Activated B cell treated with CpG ODN at 0.5 μM for 24 hours (primary cell): Measurements from ENCODE around the gene CHST5. TPM values are rescaled to one million over a fixed set of nuclear protein-coding genes. Genes with fewer than 3 reads are reported as not detected.
A peak's percentile ranks its signal among the peaks of the same experiment; 100 is the strongest.

ENCODE experiments used
- ATAC-seq: fragments of 200-7000 bp; cut with Tn5 transposase; one replicate; pipeline ENCODE4 v1.10.0; 2021; ENCODE audit warnings: low read depth, mild to moderate bottlenecking, moderate library complexity
- CTCF ChIA-PET: fragments of 350-600 bp; sonication (Branson Sonifier 250); formaldehyde crosslinking; loops from one replicate; lab custom pipeline; 2021; ENCODE audit warnings: antibody characterized with exemption; lab: Charles Lee
- POLR2A ChIA-PET: fragments of 350-600 bp; sonication (Branson Sonifier 250); formaldehyde crosslinking; loops from one replicate; lab custom pipeline; 2021; ENCODE audit warnings: antibody characterized with exemption; lab: Charles Lee
- DNase-seq: peaks from one replicate; pipeline ENCODE4 v3.0.0; 2022
- H3K27ac Mint-ChIP-seq: one replicate; pipeline ENCODE4 v1.8.0; 2020; ENCODE audit warnings: mixed read lengths
- H3K27me3 Mint-ChIP-seq: one replicate; pipeline ENCODE4 v1.8.0; 2021; ENCODE audit warnings: mixed read lengths
- H3K36me3 Mint-ChIP-seq: one replicate; pipeline ENCODE4 v1.8.0; 2021; ENCODE audit warnings: low read depth, mixed read lengths
- H3K4me1 Mint-ChIP-seq: one replicate; pipeline ENCODE4 v1.8.0; 2021; ENCODE audit warnings: mixed read lengths
- H3K4me3 Mint-ChIP-seq: one replicate; pipeline ENCODE4 v1.8.0; 2020; ENCODE audit warnings: mild to moderate bottlenecking, mixed read lengths
- H3K9me3 Mint-ChIP-seq: one replicate; pipeline ENCODE4 v1.8.0; 2020; ENCODE audit warnings: mixed read lengths
- CTCF ChIP-seq: fragments of 200-600 bp; IDR thresholded peaks from one replicate; pipeline ENCODE4 v1.8.0; 2022; ENCODE audit warnings: antibody characterized with exemption, mild to moderate bottlenecking
- intact Hi-C: fragments of 100-400 bp; cut with micrococcal nuclease; formaldehyde crosslinking; loops from one replicate; pipeline ENCODE4 v1.15.1; 2024
- total RNA-seq: library from RNA; stranded (reverse); gene quantifications from 2 replicates; pipeline ENCODE4 v1.2.3, GENCODE V29; 2022

The CHST5 gene
- total RNA-seq, 1 donor from 2014 or later, result 0.11 TPM

- ChIA-PET POLR2A (no interaction called here), CTCF (interaction anchor here (1.8 kb wide), 1 partner anchor 25 kb away, joined by 5 read pairs; no protein-coding TSS in a partner anchor)
- intact Hi-C loops, result no loop called here
- TF ChIP-seq CTCF, result no peak
- no peak overlapping the region for H3K27ac Mint-ChIP-seq
- ATAC-seq (no peak), DNase-seq (no peak)
- H3K36me3 Mint-ChIP-seq, result no peaks in the 10 kb centered on the region
- H3K4me3 Mint-ChIP-seq, result no peak overlapping the region
- H3K9me3 Mint-ChIP-seq, result no peaks in the 10 kb centered on the region
- peaks cover 29% of the 10 kb centered on the region for H3K27me3 Mint-ChIP-seq
- H3K4me1 Mint-ChIP-seq, result peaks cover 9% of the 10 kb centered on the region
These were observed 38.4 kb downstream of the CHST5 start for GRCh38 chr16:75497558-75497957.

DNA sequence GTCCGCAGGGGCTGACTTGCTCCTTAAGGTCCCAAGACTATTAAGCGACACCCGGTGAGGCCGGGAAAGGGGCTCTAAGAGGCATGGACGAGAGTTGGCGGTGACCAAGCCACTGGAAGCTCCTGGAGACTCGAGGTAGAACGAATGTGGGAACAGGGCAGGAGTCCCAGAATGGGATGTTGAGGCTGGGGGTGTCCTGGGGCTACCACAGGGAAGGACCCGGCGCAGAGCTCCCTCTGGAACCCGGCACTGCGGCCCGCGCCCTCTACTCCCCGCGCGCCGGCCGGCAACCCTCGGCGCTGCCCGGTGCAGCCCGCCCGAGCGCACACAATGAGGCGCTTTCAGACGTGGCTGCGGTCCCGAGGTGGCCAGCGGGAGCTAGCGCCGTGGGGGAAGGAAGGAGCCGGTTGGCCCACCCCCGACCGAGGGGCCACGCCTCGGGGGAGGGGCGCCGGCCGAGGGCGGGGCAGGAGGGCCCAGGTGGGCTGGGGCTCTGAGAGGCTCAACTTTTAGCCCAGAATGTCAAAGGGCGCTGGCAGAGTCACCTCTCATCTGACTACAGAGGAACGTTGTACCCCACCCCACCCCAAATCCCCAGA is 40.7 kb downstream of the CHST5 start, which contains the start of gene CHST6:
CHST6 (minus strand) TSS at position 366 of the 599 bp plus-strand sequence. CDS start 15,613 bp downstream, outside the sequence.
- POLR2A ChIA-PET, result interaction anchor here (0.8 to 1.5 kb wide), 3 partner anchors 61 to 152 kb away, joined by 3 to 4 read pairs (median 3); partner anchors contain the start of genes KARS1, TERF2IP and TMEM231

DNA sequence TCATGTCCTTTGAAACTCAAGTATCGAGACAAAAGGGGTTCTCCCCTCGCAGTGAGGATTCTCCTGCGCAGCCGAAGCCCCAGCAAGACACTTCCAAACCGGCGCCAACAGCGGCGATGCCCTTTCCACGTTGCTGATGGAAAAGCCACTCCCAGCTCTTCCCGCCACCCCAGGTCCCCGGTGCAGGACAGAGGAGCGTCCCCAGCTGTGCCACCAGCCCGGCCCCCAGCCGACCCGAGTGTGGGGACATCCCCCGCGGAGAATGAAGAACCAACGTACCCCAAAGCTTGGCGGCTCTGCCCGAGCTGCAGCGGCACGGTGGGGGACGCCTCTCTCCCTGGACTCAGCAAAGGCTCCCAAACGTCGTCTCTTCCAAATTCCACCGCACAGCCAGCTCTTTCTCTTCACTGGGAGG is 41.2 kb downstream of the CHST5 start:
- no peaks in the 10 kb centered on the region for H3K9me3 Mint-ChIP-seq
- H3K4me1 Mint-ChIP-seq, result peaks cover 11% of the 10 kb centered on the region
- ATAC-seq (no peak), DNase-seq (no peak)
- no peaks in the 10 kb centered on the region for H3K36me3 Mint-ChIP-seq
- peaks cover 24% of the 10 kb centered on the region for H3K27me3 Mint-ChIP-seq
- no peak overlapping the region for H3K27ac Mint-ChIP-seq
- peak overlapping the region; percentile 75 for H3K4me3 Mint-ChIP-seq
- POLR2A ChIA-PET, result interaction anchor here (0.8 to 1.5 kb wide), 3 partner anchors 62 to 152 kb away, joined by 3 to 4 read pairs (median 3); partner anchors contain the start of genes KARS1, TERF2IP and TMEM231
- TF ChIP-seq CTCF, result no peak
- intact Hi-C loops, result no loop called here
- CTCF ChIA-PET, result interaction anchor here (1.0 to 1.3 kb wide), 2 partner anchors 9 to 30 kb away, joined by 3 read pairs; partner anchors contain the start of gene TMEM170A

More for the DNA sequence above, 40.7 kb downstream of the CHST5 start, which contains the start of gene CHST6:
- DNase-seq (peak; percentile 36), ATAC-seq (peak; percentile 88)
- H3K27ac Mint-ChIP-seq, result no peak within 1 kb of the TSS
- intact Hi-C loops, result no loop called here
- H3K27me3 Mint-ChIP-seq, result peaks cover 28% of the 10 kb centered on the region
- no peak for TF ChIP-seq CTCF
- CTCF ChIA-PET, result interaction anchor here (1.0 to 1.3 kb wide), 2 partner anchors 9 to 30 kb away, joined by 3 read pairs; partner anchors contain the start of gene TMEM170A
- H3K36me3 Mint-ChIP-seq, result no peaks in the 10 kb centered on the region
- H3K4me3 Mint-ChIP-seq, result peak within 1 kb of the TSS; percentile 75
- H3K4me1 Mint-ChIP-seq, result peaks cover 10% of the 10 kb centered on the region
- H3K9me3 Mint-ChIP-seq, result no peaks in the 10 kb centered on the region

DNA sequence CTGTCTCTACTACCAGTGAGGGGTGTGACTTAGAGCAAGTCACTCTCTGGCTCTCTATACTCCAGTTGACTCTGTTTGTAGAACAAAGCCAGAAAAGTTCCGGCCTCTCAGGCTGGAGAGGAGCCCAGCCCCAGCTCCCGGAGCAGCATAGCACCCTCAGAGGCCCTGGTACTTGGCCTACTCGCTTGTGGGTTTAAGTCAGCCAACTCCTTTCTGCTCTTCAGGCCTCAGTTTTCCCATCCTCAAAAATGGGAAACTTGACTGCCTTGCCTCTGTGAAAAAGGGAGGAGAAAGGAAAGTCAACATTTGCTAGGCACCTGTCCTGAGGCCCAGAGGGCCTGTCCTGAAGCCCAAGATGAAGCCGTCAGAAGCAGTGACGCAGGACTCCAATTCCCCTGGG is 41.7 kb downstream of the CHST5 start:
- no peak for ATAC-seq
- H3K9me3 Mint-ChIP-seq, result no peaks in the 10 kb centered on the region
- ChIA-PET POLR2A (interaction anchor here (0.8 to 1.1 kb wide), 2 partner anchors 62 to 153 kb away, joined by 3 read pairs; partner anchors contain the start of genes KARS1, TERF2IP and TMEM231), CTCF (interaction anchor here (1.3 kb wide), 1 partner anchor 8 kb away, joined by 3 read pairs; no protein-coding TSS in a partner anchor)
- intact Hi-C loops, result no loop called here
- no peak overlapping the region for H3K27ac Mint-ChIP-seq
- H3K27me3 Mint-ChIP-seq, result peaks cover 22% of the 10 kb centered on the region
- peak overlapping the region; percentile 75 for H3K4me3 Mint-ChIP-seq
- no peak for DNase-seq
- peaks cover 11% of the 10 kb centered on the region for H3K4me1 Mint-ChIP-seq
- no peak for TF ChIP-seq CTCF
- no peaks in the 10 kb centered on the region for H3K36me3 Mint-ChIP-seq

- Mint-ChIP-seq H3K27me3 (peaks cover 14% of the 10 kb centered on the region), H3K4me1 (peaks cover 18% of the 10 kb centered on the region), H3K4me3 (no peak overlapping the region), H3K9me3 (no peaks in the 10 kb centered on the region), H3K27ac (no peak overlapping the region), H3K36me3 (no peaks in the 10 kb centered on the region)
- DNase-seq (no peak), ATAC-seq (peak; percentile 29)
- CTCF ChIA-PET, result interaction anchor here (0.6 kb wide), 1 partner anchor 494 kb away, joined by 3 read pairs; no protein-coding TSS in a partner anchor
- TF ChIP-seq CTCF, result no peak
- intact Hi-C loops, result no loop called here
- POLR2A ChIA-PET, result no interaction called here
These were observed 44.0 kb downstream of the CHST5 start for GRCh38 chr16:75491876-75492275.
